A673 (cell line): ENCODE measurements around the gene MYO1F. TPM values are rescaled to one million over a fixed set of nuclear protein-coding genes. Genes with fewer than 3 reads are reported as not detected.
"Not testable (repeated sequence)": the region's sequence is repeated elsewhere in the genome, so short reads cannot be mapped to it uniquely, and the experiment has no call there.

ENCODE experiments used
- BruUV-seq: library from RNA; stranded (reverse); fragments of 400-500 nt; replicated peaks from 2 replicates; lab custom pipeline; 2021; lab: Mats Ljungman, UMichigan
- CTCF ChIA-PET: fragments of 300-600 bp; sonication (Branson Sonifier 250); formaldehyde crosslinking; loops from one replicate; lab custom pipeline; 2022; ENCODE audit warnings: antibody characterized with exemption; lab: Charles Lee
- POLR2A ChIA-PET: fragments of 300-600 bp; sonication (Branson Sonifier 250); formaldehyde crosslinking; loops from one replicate; lab custom pipeline; 2022; ENCODE audit warnings: antibody characterized with exemption; ENCODE audit not compliant: low non-redundant PET; lab: Charles Lee
- DNase-seq: peaks from one replicate; pipeline ENCODE4 v3.0.0-alpha.2; 2015; ENCODE audit warnings: low spot score
- H3K27ac ChIP-seq: fragments of 200-600 bp; sonication (generic); 2 replicates; pipeline ENCODE4 v1.5.1; 2016; ENCODE audit warnings: mixed run types, low read depth, mild to moderate bottlenecking, mixed read lengths, antibody characterized with exemption, low read length; ENCODE audit not compliant: poor library complexity, severe bottlenecking
- H3K27me3 ChIP-seq: fragments of 200-600 bp; sonication (generic); replicated peaks from 2 replicates; pipeline ENCODE4 v1.6.1; 2017; ENCODE audit warnings: mixed run types, low read depth, mild to moderate bottlenecking, mixed read lengths, antibody characterized with exemption, low read length; ENCODE audit not compliant: insufficient read depth, poor library complexity
- H3K36me3 ChIP-seq: fragments of 200-600 bp; sonication (generic); 2 replicates; pipeline ENCODE4 v1.6.1; 2016; ENCODE audit warnings: mixed run types, mild to moderate bottlenecking, mixed read lengths, antibody characterized with exemption, low read length; ENCODE audit not compliant: insufficient read depth, poor library complexity, severe bottlenecking
- H3K4me1 ChIP-seq: fragments of 200-600 bp; sonication (generic); 2 replicates; pipeline ENCODE4 v1.6.1; 2017; ENCODE audit warnings: mixed run types, mild to moderate bottlenecking, mixed read lengths, antibody characterized with exemption, low read length; ENCODE audit not compliant: insufficient read depth, poor library complexity, severe bottlenecking
- H3K4me3 ChIP-seq: fragments of 200-600 bp; sonication (generic); 2 replicates; pipeline ENCODE4 v1.5.1; 2016; ENCODE audit warnings: low read depth, mixed run types, mild to moderate bottlenecking, mixed read lengths, low read length; ENCODE audit not compliant: poor library complexity, severe bottlenecking
- H3K9me3 ChIP-seq: fragments of 200-600 bp; sonication (generic); 2 replicates; pipeline ENCODE4 v1.6.1; 2016; ENCODE audit warnings: mixed run types, low read depth, mild to moderate bottlenecking, mixed read lengths, antibody characterized with exemption, low read length; ENCODE audit not compliant: poor library complexity, severe bottlenecking
- CTCF ChIP-seq: fragments of 300-800, 200-600 bp; sonication (generic); conservative IDR thresholded peaks from 2 replicates; pipeline ENCODE4 v1.5.1; 2017; ENCODE audit warnings: low read depth, mild to moderate bottlenecking, antibody characterized with exemption, low read length, moderate library complexity, mixed read lengths
- EZH2 ChIP-seq: fragments of 200-600 bp; sonication (generic); IDR thresholded peaks from 2 replicates; pipeline ENCODE4 v1.6.1; 2017; ENCODE audit warnings: borderline replicate concordance, low read depth, mild to moderate bottlenecking, mixed read lengths, antibody characterized with exemption, low read length; ENCODE audit not compliant: poor library complexity, severe bottlenecking
- intact Hi-C: fragments of 100-400 bp; cut with micrococcal nuclease; formaldehyde crosslinking; loops from one replicate; pipeline ENCODE4 v1.10.0; 2022; ENCODE audit not compliant: unreplicated experiment
- total RNA-seq: library from RNA; stranded (reverse); gene quantifications from 2 replicates; pipeline ENCODE4 v1.2.3, GENCODE V29; 2021

The MYO1F gene
- total RNA-seq, 1 experiment from 2014 or later: 0.26 TPM

- BruUV-seq: no TSS peak
- Histone ChIP-seq H3K4me3 (no peak overlapping the region), H3K27me3 (no peaks in the 10 kb centered on the region), H3K9me3 (no peaks in the 10 kb centered on the region), H3K36me3 (no peaks in the 10 kb centered on the region), H3K4me1 (no peaks in the 10 kb centered on the region), H3K27ac (no peak overlapping the region)
- POLR2A ChIA-PET: no interaction called here
- intact Hi-C loops: no loop called here
- CTCF ChIA-PET: no interaction called here
- DNase-seq: no peak
- TF ChIP-seq EZH2: no peak
- TF ChIP-seq CTCF: no peak
Measured at GRCh38 chr19:8561075-8561764, 16.0 kb downstream of the MYO1F start.

GRCh38 chr19:8558325-8558724, 18.9 kb downstream of the MYO1F start:
- Histone ChIP-seq H3K4me1 (no peaks in the 10 kb centered on the region), H3K27ac (no peak overlapping the region), H3K4me3 (no peak overlapping the region), H3K36me3 (no peaks in the 10 kb centered on the region), H3K9me3 (no peaks in the 10 kb centered on the region), H3K27me3 (no peaks in the 10 kb centered on the region)
- DNase-seq: no peak
- ChIA-PET POLR2A (no interaction called here), CTCF (no interaction called here)
- TF ChIP-seq CTCF (no peak), EZH2 (no peak)
- BruUV-seq: no TSS peak
- intact Hi-C loops: no loop called here

GRCh38 chr19:8557642-8558238, 19.5 kb downstream of the MYO1F start:
- intact Hi-C loops: no loop called here
- no peak overlapping the region for H3K4me3 ChIP-seq
- ChIA-PET POLR2A (no interaction called here), CTCF (no interaction called here)
- DNase-seq: no peak
- H3K4me1 ChIP-seq: no peaks in the 10 kb centered on the region
- TF ChIP-seq EZH2 (no peak), CTCF (no peak)
- no peaks in the 10 kb centered on the region for H3K27me3 ChIP-seq
- H3K36me3 ChIP-seq: no peaks in the 10 kb centered on the region
- no peaks in the 10 kb centered on the region for H3K9me3 ChIP-seq
- no TSS peak for BruUV-seq
- no peak overlapping the region for H3K27ac ChIP-seq

GRCh38 chr19:8553729-8554128, 23.5 kb downstream of the MYO1F start:
- H3K9me3 ChIP-seq, POLR2A ChIA-PET, H3K27me3 ChIP-seq, H3K4me3 ChIP-seq, DNase-seq, BruUV-seq, intact Hi-C loops, CTCF ChIA-PET, H3K4me1 ChIP-seq, H3K27ac ChIP-seq, H3K36me3 ChIP-seq: not testable (repeated sequence)
